Transverse colon (tissue), 4 donors: ENCODE results near the gene MYO7B. TPM values are rescaled to one million over a fixed set of nuclear protein-coding genes. Genes with fewer than 3 reads are reported as not detected.

ENCODE experiments used
- DNase-seq: peaks from one replicate; pipeline ENCODE4 v3.0.0-alpha.2; 2019
- H3K27ac ChIP-seq, 4 donors: fragments of 200-600 bp; sonication (generic); 2 replicates each; pipeline ENCODE4 v1.5.1; 2016 to 2018; ENCODE audit warnings: inconsistent platforms in 4 of 4
- H3K27me3 ChIP-seq: fragments of 200-600 bp; sonication (generic); 2 replicates; pipeline ENCODE4 v1.5.1; 2017; ENCODE audit warnings: inconsistent platforms
- H3K36me3 ChIP-seq, 4 donors: fragments of 200-600 bp; sonication (generic); 2 replicates each; pipeline ENCODE4 v1.5.1; 2017 to 2019; ENCODE audit warnings: inconsistent platforms in 4 of 4
- H3K4me1 ChIP-seq, 4 donors: fragments of 200-600 bp; sonication (generic); 2 replicates each; pipeline ENCODE4 v1.5.1; 2017 to 2020; ENCODE audit warnings: inconsistent platforms in 4 of 4
- H3K4me3 ChIP-seq, 4 donors: fragments of 200-600 bp; sonication (generic); 1 replicate in 1 of 4; 2 replicates in 3 of 4; pipeline versions ENCODE4 v1.5.1 to v1.6.1; 2017 to 2019; ENCODE audit warnings: inconsistent platforms in 4 of 4
- H3K9me3 ChIP-seq, 2 donors: fragments of 200-600 bp; sonication (generic); 2 replicates each; pipeline ENCODE4 v1.5.1; 2017 to 2019; ENCODE audit warnings: inconsistent platforms in 2 of 2
- CTCF ChIP-seq, 5 experiments: fragments of 200-600 bp in 3 of 5; fragments of 450-650 bp in 2 of 5; sonication (generic) in 3 of 5; IDR thresholded peaks; 1 replicate in 2 of 5; 2 replicates in 3 of 5; pipeline ENCODE4 v1.5.1; 2016 to 2017; ENCODE audit warnings: antibody characterized with exemption in 5 of 5, inconsistent platforms in 3 of 5, mild to moderate bottlenecking in 2 of 5, moderate library complexity in 1 of 5
- EP300 ChIP-seq: sonication (generic); formaldehyde crosslinking; IDR thresholded peaks from one replicate; pipeline ENCODE4 v1.6.1; 2017; ENCODE audit warnings: antibody characterized with exemption, low read depth
- POLR2A ChIP-seq: fragments of 450-650 bp; IDR thresholded peaks from one replicate; pipeline ENCODE4 v1.6.1; 2016; ENCODE audit warnings: antibody characterized with exemption, mild to moderate bottlenecking, moderate library complexity
- POLR2AphosphoS5 ChIP-seq, 3 donors: sonication (generic); formaldehyde crosslinking; IDR thresholded peaks; one replicate each; pipeline ENCODE4 v1.6.1; 2016; ENCODE audit warnings: antibody characterized with exemption in 3 of 3
- WGBS, 2 donors: methylation state at CpG; one replicate each; pipeline ENCODE4 v1.1.5; 2018; ENCODE audit warnings: low coverage in 1 of 2; 5-methylcytosine and 5-hydroxymethylcytosine counted together
- in situ Hi-C, 4 donors: fragments of 200-750 bp; cut with MboI; loops; one replicate each; pipeline versions ENCODE4 v1.15.0 to v1.15.1; 2017; ENCODE audit warnings: low sequenced_read_pairs in 3 of 4, low pct_ligation_motif_present in 1 of 4, low pct_unique_long_range_greater_than_20kb in 1 of 4
- intact Hi-C: fragments of 100-400 bp; cut with DNase I; formaldehyde crosslinking; loops from one replicate; pipeline ENCODE4 v1.15.1; 2023; ENCODE audit warnings: low total_unique reads
- total RNA-seq, 4 donors: library from RNA; depleted of rRNA; stranded (reverse); fragments of >200 nt; gene quantifications; one replicate each; pipeline ENCODE4 v1.1.0, GENCODE V29; 2016

The MYO7B gene
- total RNA-seq, 4 donors from 2014 or later: 242 to 637 (median 280) TPM

DNA sequence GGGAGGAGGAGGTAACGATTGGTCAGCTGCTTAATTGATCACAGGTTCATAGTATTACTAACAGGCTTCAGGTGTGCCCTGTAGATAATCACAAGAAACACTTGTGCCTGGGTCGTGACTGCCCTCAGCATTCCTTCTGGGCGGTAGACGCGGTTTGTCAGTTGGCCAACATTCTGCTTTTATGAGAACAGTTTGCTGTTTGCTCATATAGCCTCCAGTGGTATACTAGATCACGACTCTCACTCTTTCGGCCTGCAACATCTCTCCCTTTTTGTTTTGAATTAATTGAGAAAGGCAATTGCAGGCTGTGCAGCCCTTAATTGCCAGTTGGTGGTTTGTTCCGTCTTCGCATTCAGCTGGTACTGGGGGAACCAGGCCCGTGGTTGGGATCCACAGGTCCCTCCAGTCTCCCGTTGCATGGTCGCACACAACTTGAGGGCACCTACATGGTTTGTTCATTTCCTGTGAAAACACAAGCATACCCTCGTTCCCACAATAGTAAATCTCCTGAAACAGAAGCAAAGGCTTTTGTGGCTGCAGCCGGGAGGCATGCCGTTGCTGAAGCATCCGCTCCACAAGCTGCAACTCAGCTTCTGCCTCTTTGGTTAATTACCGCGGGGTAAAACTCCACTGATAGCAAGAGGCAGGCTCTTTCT, 80.2 kb downstream of the MYO7B start:
- Histone ChIP-seq H3K4me1 (no peaks in the 10 kb centered on the region), H3K4me3 (no peak overlapping the region), H3K9me3 (peaks cover 0 to 9% of the 10 kb centered on the region in 2 donors), H3K36me3 (peaks cover 0 to 12% (median 4%) of the 10 kb centered on the region in 4 donors), H3K27ac (no peak overlapping the region), H3K27me3 (no peaks in the 10 kb centered on the region)
- in situ Hi-C loops: no loop called here
- TF ChIP-seq EP300 (no peak), POLR2AphosphoS5 (IDR thresholded peaks at IDR 0.05) (no peak)
- WGBS, 2 donors: 63 to 76% methylated on average over 8 to 18 of the region's 18 CpGs
- intact Hi-C loops: no loop called here
- peak; percentile 3 for DNase-seq

- in situ Hi-C loops: no loop called here
- Histone ChIP-seq H3K27ac (no peak overlapping the region), H3K9me3 (peaks cover 0 to under 1% of the 10 kb centered on the region in 2 donors), H3K36me3 (peaks cover 0 to 3% (median 0%) of the 10 kb centered on the region in 4 donors), H3K4me3 (no peak overlapping the region), H3K27me3 (no peaks in the 10 kb centered on the region), H3K4me1 (no peaks in the 10 kb centered on the region)
- intact Hi-C loops: no loop called here
- WGBS, 2 donors: 70 to 83% methylated on average over 3 to 7 of the region's 7 CpGs
- TF ChIP-seq POLR2AphosphoS5 (IDR thresholded peaks at IDR 0.05) (no peak), CTCF (IDR thresholded peaks at IDR 0.05) (no peak), POLR2A (no peak)
- DNase-seq: no peak
Observed at GRCh38 chr2:127618551-127619202, 83.2 kb downstream of the MYO7B start.

DNA sequence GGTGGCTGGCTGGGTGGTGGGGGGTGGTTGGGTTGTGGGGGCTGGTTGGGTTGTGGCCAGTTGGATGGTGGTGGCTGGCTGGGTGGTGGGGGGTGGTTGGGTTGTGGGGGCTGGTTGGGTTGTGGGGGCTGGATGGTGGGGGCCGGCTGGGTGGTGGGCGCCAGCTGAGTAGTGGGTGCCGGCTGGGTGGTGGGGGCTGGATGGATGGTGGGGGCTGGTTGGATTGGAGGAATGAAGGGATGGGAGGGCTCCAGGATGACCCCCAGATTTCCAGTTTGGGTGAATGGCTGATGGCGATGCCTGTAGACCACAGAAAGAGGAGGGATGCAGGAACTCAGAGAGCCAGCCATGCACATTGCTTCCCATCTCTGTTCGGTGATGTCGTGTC, 83.7 kb downstream of the MYO7B start:
- H3K9me3 ChIP-seq: no peaks in the 10 kb centered on the region
- DNase-seq: peak; percentile 3
- no peak overlapping the region for H3K4me3 ChIP-seq
- no peaks in the 10 kb centered on the region for H3K4me1 ChIP-seq
- no peak overlapping the region for H3K27ac ChIP-seq
- no peaks in the 10 kb centered on the region for H3K36me3 ChIP-seq
- TF ChIP-seq POLR2A (no peak), POLR2AphosphoS5 (IDR thresholded peaks at IDR 0.05) (no peak), EP300 (no peak), CTCF (IDR thresholded peaks at IDR 0.05) (no peak)
- in situ Hi-C loops: no loop called here
- WGBS, 2 donors: 96% methylated on average over 5 of the region's 6 CpGs; no CpG with 5 or more reads in 1 of the 2 donors
- no peaks in the 10 kb centered on the region for H3K27me3 ChIP-seq
- intact Hi-C loops: no loop called here

DNA sequence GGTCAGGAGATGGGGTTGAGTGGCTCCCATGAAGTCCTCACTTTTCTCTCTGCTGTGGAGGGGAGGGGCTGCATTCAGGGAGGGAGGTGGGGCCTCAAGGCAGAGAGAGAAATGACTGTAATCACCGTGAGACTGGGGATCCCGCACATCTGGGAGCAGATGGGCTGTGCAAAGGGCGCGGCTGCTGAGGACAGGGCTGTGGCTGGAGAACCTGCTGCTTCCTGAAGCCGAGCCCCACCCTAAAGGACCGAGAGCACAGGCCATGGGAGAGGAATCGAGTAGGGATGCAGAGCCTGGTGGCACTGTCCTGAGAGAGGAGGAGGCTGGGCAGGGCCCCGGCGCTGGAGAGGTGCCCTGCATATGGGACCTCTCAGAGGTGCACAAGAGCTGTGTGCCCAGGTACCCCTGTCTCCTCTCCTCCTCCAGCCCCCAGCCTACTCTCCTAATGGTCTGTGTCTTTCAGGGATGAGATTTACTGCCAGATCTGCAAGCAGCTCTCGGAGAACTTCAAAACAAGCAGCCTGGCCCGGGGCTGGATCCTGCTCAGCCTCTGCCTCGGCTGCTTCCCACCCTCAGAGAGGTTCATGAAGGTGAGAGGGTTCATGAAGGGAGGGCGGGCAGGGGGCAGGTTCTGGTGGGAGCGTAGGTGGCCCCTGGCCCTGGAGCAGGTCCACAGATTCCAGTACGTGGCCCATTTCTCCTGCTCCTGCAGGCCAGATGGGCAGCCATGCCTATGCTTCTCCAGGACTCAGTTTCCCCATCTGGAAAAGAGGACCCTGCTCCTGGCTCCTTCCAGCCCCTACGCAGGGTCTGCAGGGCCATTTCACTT, 84.6 kb downstream of the MYO7B start:
- H3K4me3 ChIP-seq: no peak overlapping the region
- no peaks in the 10 kb centered on the region for H3K9me3 ChIP-seq
- in situ Hi-C loops: no loop called here
- intact Hi-C loops: no loop called here
- H3K27me3 ChIP-seq: no peaks in the 10 kb centered on the region
- no peaks in the 10 kb centered on the region for H3K4me1 ChIP-seq
- no peak overlapping the region for H3K27ac ChIP-seq
- DNase-seq: peak; percentile 18
- TF ChIP-seq POLR2AphosphoS5 (IDR thresholded peaks at IDR 0.05) (no peak), EP300 (no peak), CTCF (IDR thresholded peaks at IDR 0.05) (no peak), POLR2A (no peak)
- 10 to 64% methylated on average over 2 to 16 of the region's 16 CpGs for WGBS, 2 donors
- H3K36me3 ChIP-seq: no peaks in the 10 kb centered on the region
